HFF-Myc (cell line): ENCODE results near the gene SH3RF1.

Source experiments
- DNase-seq: peaks from one replicate; pipeline ENCODE4 v3.0.0-alpha.2; 2011; ENCODE audit warnings: low read depth; ENCODE audit errors: extremely low read depth
- H3K4me3 ChIP-seq: replicated peaks from 2 replicates; pipeline ENCODE4 v1.5.1; 2011; ENCODE audit warnings: low read depth, mild to moderate bottlenecking, control low read depth, low read length
- TF ChIP-seq, protein P1 (sequence below): IDR thresholded peaks from 2 replicates; pipeline ENCODE4 v1.5.1; 2012; ENCODE audit warnings: mild to moderate bottlenecking, low read depth, low read length, control low read depth; ENCODE audit errors: missing control alignments

SH3RF1 gene

DNA sequence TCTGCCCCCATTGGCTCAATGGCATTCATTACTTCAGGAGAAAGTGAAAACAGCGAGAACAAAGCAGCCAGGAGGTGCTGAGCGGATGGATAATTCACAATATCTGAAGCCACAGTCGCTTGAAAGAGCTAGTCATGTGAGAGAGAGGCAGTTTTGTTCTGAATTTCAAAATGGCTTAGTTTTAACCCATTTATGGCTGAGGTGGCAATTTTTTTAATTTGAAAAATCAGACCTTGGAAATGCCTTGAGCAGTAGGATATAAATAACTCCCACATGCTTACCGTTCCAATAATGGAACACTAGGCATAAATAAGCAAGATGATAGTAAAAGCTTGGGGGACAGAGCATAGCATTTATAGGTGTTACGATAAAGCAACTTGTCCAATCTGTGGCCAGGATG, 203.8 kb downstream of the SH3RF1 start:
- DNase-seq: no peak
- H3K4me3 ChIP-seq: no peak overlapping the region
- TF ChIP-seq, protein P1, sequence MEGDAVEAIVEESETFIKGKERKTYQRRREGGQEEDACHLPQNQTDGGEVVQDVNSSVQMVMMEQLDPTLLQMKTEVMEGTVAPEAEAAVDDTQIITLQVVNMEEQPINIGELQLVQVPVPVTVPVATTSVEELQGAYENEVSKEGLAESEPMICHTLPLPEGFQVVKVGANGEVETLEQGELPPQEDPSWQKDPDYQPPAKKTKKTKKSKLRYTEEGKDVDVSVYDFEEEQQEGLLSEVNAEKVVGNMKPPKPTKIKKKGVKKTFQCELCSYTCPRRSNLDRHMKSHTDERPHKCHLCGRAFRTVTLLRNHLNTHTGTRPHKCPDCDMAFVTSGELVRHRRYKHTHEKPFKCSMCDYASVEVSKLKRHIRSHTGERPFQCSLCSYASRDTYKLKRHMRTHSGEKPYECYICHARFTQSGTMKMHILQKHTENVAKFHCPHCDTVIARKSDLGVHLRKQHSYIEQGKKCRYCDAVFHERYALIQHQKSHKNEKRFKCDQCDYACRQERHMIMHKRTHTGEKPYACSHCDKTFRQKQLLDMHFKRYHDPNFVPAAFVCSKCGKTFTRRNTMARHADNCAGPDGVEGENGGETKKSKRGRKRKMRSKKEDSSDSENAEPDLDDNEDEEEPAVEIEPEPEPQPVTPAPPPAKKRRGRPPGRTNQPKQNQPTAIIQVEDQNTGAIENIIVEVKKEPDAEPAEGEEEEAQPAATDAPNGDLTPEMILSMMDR: no peak

DNA sequence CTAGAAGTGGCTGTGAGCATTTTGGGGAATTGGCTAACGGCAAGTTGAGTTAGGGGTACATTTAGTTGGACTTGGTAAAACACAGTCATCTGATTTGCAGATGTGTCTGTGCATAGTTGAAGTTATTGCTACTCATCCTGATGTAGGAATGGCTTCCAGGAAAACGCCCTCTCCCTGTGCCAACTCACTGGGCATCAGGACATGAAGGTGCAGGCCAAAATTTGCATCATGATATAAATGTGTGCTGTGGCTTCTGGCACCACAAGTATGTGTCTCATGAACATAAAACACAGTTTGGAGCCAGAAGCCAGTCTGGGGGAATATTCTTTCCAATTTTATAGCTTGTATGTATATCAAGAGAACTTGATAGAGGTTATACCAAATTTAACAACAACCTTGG, 206.5 kb downstream of the SH3RF1 start:
- no peak overlapping the region for H3K4me3 ChIP-seq
- DNase-seq: no peak
- TF ChIP-seq, protein P1: no peak

GRCh38 chr4:169063441-169063840, 207.3 kb downstream of the SH3RF1 start:
- DNase-seq: no peak

GRCh38 chr4:169062897-169063244, 207.9 kb downstream of the SH3RF1 start:
- no peak overlapping the region for H3K4me3 ChIP-seq
- TF ChIP-seq, protein P1: no peak
- no peak for DNase-seq

More at GRCh38 chr4:169063441-169063840, 207.3 kb downstream of the SH3RF1 start:
- TF ChIP-seq, protein P1: no peak
- H3K4me3 ChIP-seq: no peak overlapping the region

DNA sequence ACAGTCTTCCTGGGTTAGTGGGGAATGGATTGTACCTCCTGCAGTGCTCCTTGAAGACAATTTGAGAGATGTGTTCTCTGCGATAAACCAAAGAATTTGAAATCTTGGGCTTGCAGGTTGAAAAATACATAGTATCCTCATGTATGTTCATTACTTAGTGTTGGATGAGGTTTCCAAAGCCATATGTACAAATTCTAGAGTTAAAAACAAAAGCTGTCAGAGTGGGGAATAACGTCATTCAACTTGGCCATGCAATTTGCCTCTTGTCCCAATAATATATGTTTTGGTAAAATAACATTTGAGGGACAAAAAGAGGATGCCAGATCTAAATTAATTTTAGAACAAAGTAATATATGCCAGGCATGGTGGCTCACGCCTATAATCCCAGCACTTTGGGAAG, 209.4 kb downstream of the SH3RF1 start:
- DNase-seq: no peak
- H3K4me3 ChIP-seq: no peak overlapping the region
- TF ChIP-seq, protein P1: no peak

DNA sequence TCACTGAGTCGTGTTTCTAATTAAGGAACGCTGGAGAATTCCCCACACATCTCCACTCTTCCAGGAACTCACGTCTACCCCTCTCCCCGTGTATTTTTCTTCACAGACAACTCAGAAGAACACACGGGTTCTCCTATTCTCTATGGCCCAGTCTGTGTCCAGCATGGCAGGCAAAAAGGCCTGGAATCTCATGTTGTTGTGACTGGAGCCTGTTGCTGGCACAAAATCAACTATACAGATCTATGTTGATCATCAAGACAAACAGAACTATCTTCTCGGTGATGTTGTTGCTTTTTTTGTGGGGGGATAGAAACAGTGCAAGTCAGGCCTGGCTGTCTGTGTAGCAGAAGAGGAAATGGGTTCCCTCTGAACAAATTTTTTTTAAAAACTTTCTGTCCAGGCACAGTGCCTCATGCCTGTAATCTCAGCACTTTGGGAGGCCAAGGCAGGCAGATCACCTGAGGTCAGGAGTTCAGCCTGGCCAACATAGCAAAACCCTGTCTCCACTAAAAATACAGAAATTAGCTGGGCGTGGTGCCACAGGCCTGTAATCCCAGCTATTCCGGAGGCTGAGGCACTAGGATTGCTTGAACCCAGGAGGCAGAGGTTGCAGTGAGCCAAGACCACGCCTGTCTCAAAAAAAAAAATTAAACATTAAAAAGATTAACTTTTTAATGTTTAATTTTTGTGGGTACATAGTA, 210.2 kb downstream of the SH3RF1 start:
- H3K4me3 ChIP-seq: no peak overlapping the region
- DNase-seq: no peak
- TF ChIP-seq, protein P1: no peak
